Retinal pigment epithelial cell (primary cell): Measurements from ENCODE around the gene KMT2B.

Experiments
- DNase-seq: peaks from one replicate; pipeline ENCODE4 v3.0.0-alpha.2; 2010; ENCODE audit warnings: low read depth
- H3K4me3 ChIP-seq: 2 replicates; pipeline ENCODE4 v1.5.1; 2011; ENCODE audit warnings: mild to moderate bottlenecking, low read length, control low read depth, moderate library complexity
- CTCF ChIP-seq: conservative IDR thresholded peaks from 2 replicates; pipeline ENCODE4 v1.5.1; 2011; ENCODE audit warnings: low read depth, low read length, control low read depth, inconsistent platforms

Gene KMT2B

GRCh38 chr19:35738887-35739229, 21.1 kb downstream of the KMT2B start:
- DNase-seq: no peak
- TF ChIP-seq CTCF: no peak
- no peak overlapping the region for H3K4me3 ChIP-seq

GRCh38 chr19:35739275-35740107, 21.7 kb downstream of the KMT2B start:
- no peak for TF ChIP-seq CTCF
- DNase-seq: no peak
- H3K4me3 ChIP-seq: peak overlapping the region; percentile 68

- DNase-seq: no peak
- H3K4me3 ChIP-seq: peak overlapping the region; percentile 68
- no peak for TF ChIP-seq CTCF
These were observed 22.3 kb downstream of the KMT2B start for GRCh38 chr19:35740108-35740422.

GRCh38 chr19:35740423-35741202, 22.8 kb downstream of the KMT2B start:
- peak; percentile 81 for DNase-seq
- TF ChIP-seq CTCF: peak; percentile 21
- H3K4me3 ChIP-seq: peak overlapping the region; percentile 68

- no peak for TF ChIP-seq CTCF
- H3K4me3 ChIP-seq: peak overlapping the region; percentile 68
- DNase-seq: no peak
These were observed 23.4 kb downstream of the KMT2B start for GRCh38 chr19:35741203-35741515.

DNA sequence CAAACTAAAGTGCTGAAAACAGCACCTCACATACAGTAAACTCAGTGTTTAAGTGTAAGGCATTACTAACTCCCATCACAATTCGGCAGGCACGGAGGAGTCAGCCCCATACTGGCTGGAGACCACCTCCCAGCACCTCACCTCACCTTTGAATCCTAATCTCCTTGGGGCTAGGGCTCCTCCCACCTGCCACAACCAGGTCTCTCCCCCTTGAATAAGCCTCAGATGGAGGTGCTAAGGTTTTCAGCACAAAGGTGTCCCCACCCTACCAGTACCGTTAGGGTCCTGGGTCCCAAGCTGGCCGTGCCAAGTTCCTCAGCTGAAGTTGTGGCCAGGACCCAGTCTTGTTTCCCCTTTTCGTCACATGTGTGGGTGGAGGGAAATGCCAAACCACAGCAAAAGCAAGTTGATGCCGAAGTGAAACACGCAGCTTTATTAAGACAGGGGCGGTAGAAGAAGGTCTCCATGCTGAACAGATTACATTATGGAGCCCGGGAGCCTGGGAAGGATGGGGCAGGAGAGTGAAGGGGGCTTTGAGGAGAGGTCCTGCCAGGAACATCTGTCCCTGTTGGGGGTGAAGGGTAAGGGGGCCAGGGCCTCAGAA, 24.4 kb downstream of the KMT2B start, which contains the start of gene IGFLR1:
Gene IGFLR1 (minus strand): TSS at position 332 of the 604 bp plus-strand sequence. CDS start 1,272 bp downstream, outside the sequence.
- DNase-seq: no peak
- no peak for TF ChIP-seq CTCF
- H3K4me3 ChIP-seq: peak within 1 kb of the TSS; percentile 68
